Measurements from ENCODE around the gene AFF3. TPM values are rescaled to one million over a fixed set of nuclear protein-coding genes. Genes with fewer than 3 reads are reported as not detected.

AFF3 gene
- total RNA-seq, 1 experiment from 2014 or later = not detected

DNA sequence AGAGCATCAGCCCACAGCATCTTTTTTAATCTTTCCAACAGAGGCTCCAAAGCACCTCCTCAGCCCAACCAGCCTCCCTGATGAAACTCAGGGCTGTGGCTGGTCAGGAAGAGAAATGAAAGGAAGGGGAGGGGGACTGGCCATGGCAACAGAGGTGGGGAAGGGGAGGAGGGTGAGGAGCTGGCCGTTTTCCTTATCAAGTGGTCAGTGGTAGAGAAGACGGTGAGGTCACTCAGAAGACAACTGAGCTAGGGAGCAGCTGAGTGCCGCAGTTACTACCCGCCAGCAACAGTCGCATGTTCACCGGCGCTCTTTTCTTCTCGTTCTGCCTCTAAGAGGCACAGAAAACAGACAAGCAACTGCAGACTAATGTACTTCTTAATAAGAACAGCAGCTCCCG, 97.4 kb downstream of the AFF3 start:
- no peaks in the 10 kb centered on the region for H3K4me1 ChIP-seq (ENCODE audit: insufficient read depth, low read length, poor library complexity, severe bottlenecking)
- BruUV-seq (replicated peaks) = no TSS peak
- H3K27me3 ChIP-seq (replicated peaks; ENCODE audit: insufficient read depth, low read depth, low read length, poor library complexity) = peaks cover 11% of the 10 kb centered on the region
- intact Hi-C loops (cut with micrococcal nuclease; ENCODE audit: unreplicated experiment) = no loop called here
- no peaks in the 10 kb centered on the region for H3K9me3 ChIP-seq (ENCODE audit: low read depth, low read length, poor library complexity, severe bottlenecking)
- H3K4me3 ChIP-seq (ENCODE audit: low read depth, low read length, poor library complexity, severe bottlenecking) = no peak overlapping the region
- no peaks in the 10 kb centered on the region for H3K36me3 ChIP-seq (ENCODE audit: insufficient read depth, low read length, poor library complexity, severe bottlenecking)
- no peak for TF ChIP-seq EZH2 (IDR thresholded peaks at IDR 0.05; ENCODE audit: borderline replicate concordance, low read depth, low read length, poor library complexity, severe bottlenecking)
- TF ChIP-seq, protein P1, sequence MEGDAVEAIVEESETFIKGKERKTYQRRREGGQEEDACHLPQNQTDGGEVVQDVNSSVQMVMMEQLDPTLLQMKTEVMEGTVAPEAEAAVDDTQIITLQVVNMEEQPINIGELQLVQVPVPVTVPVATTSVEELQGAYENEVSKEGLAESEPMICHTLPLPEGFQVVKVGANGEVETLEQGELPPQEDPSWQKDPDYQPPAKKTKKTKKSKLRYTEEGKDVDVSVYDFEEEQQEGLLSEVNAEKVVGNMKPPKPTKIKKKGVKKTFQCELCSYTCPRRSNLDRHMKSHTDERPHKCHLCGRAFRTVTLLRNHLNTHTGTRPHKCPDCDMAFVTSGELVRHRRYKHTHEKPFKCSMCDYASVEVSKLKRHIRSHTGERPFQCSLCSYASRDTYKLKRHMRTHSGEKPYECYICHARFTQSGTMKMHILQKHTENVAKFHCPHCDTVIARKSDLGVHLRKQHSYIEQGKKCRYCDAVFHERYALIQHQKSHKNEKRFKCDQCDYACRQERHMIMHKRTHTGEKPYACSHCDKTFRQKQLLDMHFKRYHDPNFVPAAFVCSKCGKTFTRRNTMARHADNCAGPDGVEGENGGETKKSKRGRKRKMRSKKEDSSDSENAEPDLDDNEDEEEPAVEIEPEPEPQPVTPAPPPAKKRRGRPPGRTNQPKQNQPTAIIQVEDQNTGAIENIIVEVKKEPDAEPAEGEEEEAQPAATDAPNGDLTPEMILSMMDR (conservative IDR thresholded peaks at IDR 0.05; ENCODE audit: low read depth, low read length) = no peak
- DNase-seq (ENCODE audit: low spot score) = no peak
- ChIA-PET POLR2A (ENCODE audit: low non-redundant PET) (no interaction called here), CTCF (no interaction called here)
- H3K27ac ChIP-seq (ENCODE audit: low read depth, low read length, poor library complexity, severe bottlenecking) = no peak overlapping the region

DNA sequence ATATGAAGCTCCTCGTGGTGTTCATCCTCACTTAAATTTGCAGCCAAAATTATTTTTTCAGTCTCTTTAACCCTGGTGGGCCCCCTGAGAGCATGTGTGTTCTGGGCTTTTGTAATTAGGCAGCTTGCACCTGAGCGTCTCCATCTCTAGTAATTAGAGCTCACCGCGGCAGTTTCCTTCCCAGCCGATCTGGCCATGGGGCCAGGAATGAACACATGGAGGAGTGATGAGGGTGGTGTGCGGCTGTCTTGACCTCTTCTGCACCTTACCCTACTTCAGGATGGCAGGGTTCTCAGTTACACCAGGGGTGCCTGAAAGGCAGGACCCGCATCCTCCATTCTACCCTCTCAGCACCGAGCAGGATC, 98.5 kb downstream of the AFF3 start:
- no peak for TF ChIP-seq EZH2 (IDR thresholded peaks at IDR 0.05; ENCODE audit: borderline replicate concordance, low read depth, low read length, poor library complexity, severe bottlenecking)
- TF ChIP-seq, protein P1 (conservative IDR thresholded peaks at IDR 0.05; ENCODE audit: low read depth, low read length) = no peak
- POLR2A ChIA-PET (ENCODE audit: low non-redundant PET) = no interaction called here
- CTCF ChIA-PET = no interaction called here
- no peaks in the 10 kb centered on the region for H3K9me3 ChIP-seq (ENCODE audit: low read depth, low read length, poor library complexity, severe bottlenecking)
- intact Hi-C loops (cut with micrococcal nuclease; ENCODE audit: unreplicated experiment) = no loop called here
- no peaks in the 10 kb centered on the region for H3K4me1 ChIP-seq (ENCODE audit: insufficient read depth, low read length, poor library complexity, severe bottlenecking)
- BruUV-seq (replicated peaks) = no TSS peak
- DNase-seq (ENCODE audit: low spot score) = no peak
- H3K27ac ChIP-seq (ENCODE audit: low read depth, low read length, poor library complexity, severe bottlenecking) = no peak overlapping the region
- H3K36me3 ChIP-seq (ENCODE audit: insufficient read depth, low read length, poor library complexity, severe bottlenecking) = no peaks in the 10 kb centered on the region
- H3K4me3 ChIP-seq (ENCODE audit: low read depth, low read length, poor library complexity, severe bottlenecking) = no peak overlapping the region
- peaks cover 11% of the 10 kb centered on the region for H3K27me3 ChIP-seq (replicated peaks; ENCODE audit: insufficient read depth, low read depth, low read length, poor library complexity)

DNA sequence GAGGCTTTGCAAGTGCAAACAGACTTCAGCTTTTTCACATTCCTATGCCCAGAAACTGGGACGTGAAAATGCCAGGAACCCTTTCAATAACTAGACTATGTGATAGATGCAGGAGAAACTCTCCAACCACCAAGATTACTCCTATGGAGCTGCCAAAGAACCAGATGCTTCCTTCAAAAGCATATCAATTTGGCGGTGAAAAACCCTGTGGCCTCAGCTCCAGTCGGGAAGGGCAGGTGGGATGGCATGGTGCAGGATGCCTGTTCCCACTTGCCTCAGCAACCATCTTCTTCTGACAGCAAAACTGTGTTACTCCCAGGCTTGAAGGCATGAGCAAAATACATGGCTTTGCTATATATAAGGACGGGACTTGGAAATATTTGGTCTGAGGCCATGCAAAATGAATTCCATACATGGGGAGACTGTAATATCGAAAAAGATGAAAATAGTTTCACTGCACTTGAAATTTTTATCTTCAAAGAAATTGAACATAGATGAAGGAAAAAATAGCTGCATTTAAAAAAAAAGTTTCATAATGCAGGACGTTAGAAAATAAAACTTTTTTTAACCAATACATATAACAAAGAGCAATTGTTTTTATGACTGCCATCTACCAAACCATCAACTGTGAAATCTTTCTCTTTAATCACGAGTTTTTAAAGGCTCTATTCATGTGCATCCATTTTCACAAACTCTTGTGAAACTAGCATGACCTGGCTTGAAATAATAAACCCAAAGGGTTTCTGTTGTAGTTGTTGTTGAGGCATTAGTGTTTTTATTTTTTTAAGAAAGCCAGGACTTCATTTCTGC, 99.1 kb downstream of the AFF3 start:
- intact Hi-C loops (cut with micrococcal nuclease; ENCODE audit: unreplicated experiment) = no loop called here
- no peak for DNase-seq (ENCODE audit: low spot score)

More for the DNA sequence above, 99.1 kb downstream of the AFF3 start:
- ChIA-PET POLR2A (ENCODE audit: low non-redundant PET) (no interaction called here), CTCF (no interaction called here)
- no peak overlapping the region for H3K27ac ChIP-seq (ENCODE audit: low read depth, low read length, poor library complexity, severe bottlenecking)
- no peaks in the 10 kb centered on the region for H3K36me3 ChIP-seq (ENCODE audit: insufficient read depth, low read length, poor library complexity, severe bottlenecking)
- peaks cover 5% of the 10 kb centered on the region for H3K27me3 ChIP-seq (replicated peaks; ENCODE audit: insufficient read depth, low read depth, low read length, poor library complexity)
- no peaks in the 10 kb centered on the region for H3K4me1 ChIP-seq (ENCODE audit: insufficient read depth, low read length, poor library complexity, severe bottlenecking)
- no TSS peak for BruUV-seq (replicated peaks)
- no peak overlapping the region for H3K4me3 ChIP-seq (ENCODE audit: low read depth, low read length, poor library complexity, severe bottlenecking)
- H3K9me3 ChIP-seq (ENCODE audit: low read depth, low read length, poor library complexity, severe bottlenecking) = no peaks in the 10 kb centered on the region
- TF ChIP-seq, protein P1 (conservative IDR thresholded peaks at IDR 0.05; ENCODE audit: low read depth, low read length) = no peak
- no peak for TF ChIP-seq EZH2 (IDR thresholded peaks at IDR 0.05; ENCODE audit: borderline replicate concordance, low read depth, low read length, poor library complexity, severe bottlenecking)

Data from A673 (cell line).